Loucy (cell line): ENCODE results near the gene LSM12.

Experiments used
- H2AFZ ChIP-seq: fragments of 200-600 bp; sonication (generic); 2 replicates; pipeline ENCODE4 v1.6.0; 2016; ENCODE audit warnings: antibody characterized with exemption, mild to moderate bottlenecking, low read length, moderate library complexity
- H3F3A ChIP-seq: fragments of 200-600 bp; 2 replicates; pipeline ENCODE4 v1.6.0; 2016; ENCODE audit warnings: antibody characterized with exemption, low read depth, mild to moderate bottlenecking
- H3K27me3 ChIP-seq: fragments of 200-600 bp; sonication (generic); 2 replicates; pipeline ENCODE4 v1.6.1; 2014; ENCODE audit warnings: low read length, mild to moderate bottlenecking; ENCODE audit not compliant: insufficient read depth, poor library complexity, severe bottlenecking
- H3K36me3 ChIP-seq: fragments of 200-600 bp; sonication (generic); 2 replicates; pipeline ENCODE4 v1.6.1; 2016; ENCODE audit warnings: low read length; ENCODE audit not compliant: insufficient read depth
- H3K4me1 ChIP-seq: fragments of 200-600 bp; sonication (generic); 2 replicates; pipeline ENCODE4 v1.5.1; 2014; ENCODE audit warnings: low read length, mild to moderate bottlenecking; ENCODE audit not compliant: insufficient read depth, poor library complexity, severe bottlenecking
- H3K4me2 ChIP-seq: fragments of 200-600 bp; sonication (generic); 2 replicates; pipeline ENCODE4 v1.6.0; 2014; ENCODE audit warnings: antibody characterized with exemption, low read length, low read depth, mild to moderate bottlenecking; ENCODE audit not compliant: poor library complexity, severe bottlenecking
- H3K4me3 ChIP-seq: fragments of 200-600 bp; sonication (generic); 2 replicates; pipeline ENCODE4 v1.5.1; 2014; ENCODE audit warnings: low read length, mild to moderate bottlenecking, mixed read lengths; ENCODE audit not compliant: poor library complexity, severe bottlenecking
- H3K79me2 ChIP-seq: fragments of 200-600 bp; sonication (generic); 2 replicates; pipeline ENCODE4 v1.6.1; 2014; ENCODE audit warnings: low read length; ENCODE audit not compliant: insufficient read depth
- H3K9ac ChIP-seq: fragments of 200-600 bp; sonication (generic); 2 replicates; pipeline ENCODE4 v1.6.0; 2014; ENCODE audit warnings: mild to moderate bottlenecking, low read depth, low read length, moderate library complexity; ENCODE audit not compliant: poor library complexity, severe bottlenecking
- H3K9me2 ChIP-seq: fragments of 200-600 bp; sonication (generic); replicated peaks from 2 replicates; pipeline ENCODE4 v1.6.1; 2016; ENCODE audit warnings: low read depth, low read length, mixed read lengths
- H3K9me3 ChIP-seq: fragments of 200-600 bp; sonication (generic); 2 replicates; pipeline ENCODE4 v1.6.1; 2014; ENCODE audit warnings: mild to moderate bottlenecking, antibody characterized with exemption, low read length, low read depth; ENCODE audit not compliant: insufficient read depth
- H4K20me1 ChIP-seq: fragments of 200-600 bp; sonication (generic); 2 replicates; pipeline ENCODE4 v1.6.0; 2014; ENCODE audit warnings: antibody characterized with exemption, low read length, mild to moderate bottlenecking; ENCODE audit not compliant: insufficient read depth, poor library complexity, severe bottlenecking
- CTCF ChIP-seq: fragments of 200-600 bp; sonication (generic); conservative IDR thresholded peaks from 2 replicates; pipeline ENCODE4 v1.5.1; 2014; ENCODE audit warnings: mild to moderate bottlenecking, antibody characterized with exemption, low read length
- EZH2phosphoT487 ChIP-seq: fragments of 200-600 bp; IDR thresholded peaks from 2 replicates; pipeline ENCODE4 v1.6.1; 2018; ENCODE audit warnings: antibody characterized with exemption, mild to moderate bottlenecking, moderate library complexity, borderline replicate concordance

LSM12 gene

GRCh38 chr17:44001461-44001920, 65.0 kb downstream of the LSM12 start:
- H4K20me1 ChIP-seq, result no peaks in the 10 kb centered on the region
- no peaks in the 10 kb centered on the region for H3F3A ChIP-seq
- no peak overlapping the region for H3K4me3 ChIP-seq

GRCh38 chr17:44000871-44001460, 65.5 kb downstream of the LSM12 start:
- no peaks in the 10 kb centered on the region for H3F3A ChIP-seq
- H3K79me2 ChIP-seq, result no peaks in the 10 kb centered on the region
- H3K4me2 ChIP-seq, result no peak overlapping the region
- H3K9me2 ChIP-seq, result no peaks in the 10 kb centered on the region
- no peaks in the 10 kb centered on the region for H3K27me3 ChIP-seq
- H2AFZ ChIP-seq, result no peak overlapping the region
- TF ChIP-seq EZH2phosphoT487, result no peak
- no peak for TF ChIP-seq CTCF
- H3K36me3 ChIP-seq, result no peaks in the 10 kb centered on the region
- H3K4me1 ChIP-seq, result no peaks in the 10 kb centered on the region
- no peak overlapping the region for H3K9ac ChIP-seq
- H3K9me3 ChIP-seq, result no peaks in the 10 kb centered on the region
- no peaks in the 10 kb centered on the region for H4K20me1 ChIP-seq
- H3K4me3 ChIP-seq, result no peak overlapping the region

More at GRCh38 chr17:44001461-44001920, 65.0 kb downstream of the LSM12 start:
- TF ChIP-seq CTCF (no peak), EZH2phosphoT487 (no peak)
- Histone ChIP-seq H3K9me3 (no peaks in the 10 kb centered on the region), H3K4me2 (no peak overlapping the region), H3K4me1 (no peaks in the 10 kb centered on the region), H3K9ac (no peak overlapping the region), H3K79me2 (no peaks in the 10 kb centered on the region), H3K9me2 (no peaks in the 10 kb centered on the region), H2AFZ (no peak overlapping the region), H3K36me3 (no peaks in the 10 kb centered on the region), H3K27me3 (no peaks in the 10 kb centered on the region)

GRCh38 chr17:44000141-44000860, 66.2 kb downstream of the LSM12 start:
- Histone ChIP-seq H3K9ac (no peak overlapping the region), H3K9me3 (no peaks in the 10 kb centered on the region), H2AFZ (no peak overlapping the region), H3F3A (no peaks in the 10 kb centered on the region), H3K4me2 (no peak overlapping the region), H4K20me1 (no peaks in the 10 kb centered on the region), H3K79me2 (no peaks in the 10 kb centered on the region), H3K9me2 (no peaks in the 10 kb centered on the region), H3K4me1 (no peaks in the 10 kb centered on the region), H3K4me3 (no peak overlapping the region), H3K27me3 (no peaks in the 10 kb centered on the region), H3K36me3 (no peaks in the 10 kb centered on the region)
- TF ChIP-seq EZH2phosphoT487 (no peak), CTCF (no peak)
